ENCODE measurements around the gene RPTOR.

RPTOR gene

DNA sequence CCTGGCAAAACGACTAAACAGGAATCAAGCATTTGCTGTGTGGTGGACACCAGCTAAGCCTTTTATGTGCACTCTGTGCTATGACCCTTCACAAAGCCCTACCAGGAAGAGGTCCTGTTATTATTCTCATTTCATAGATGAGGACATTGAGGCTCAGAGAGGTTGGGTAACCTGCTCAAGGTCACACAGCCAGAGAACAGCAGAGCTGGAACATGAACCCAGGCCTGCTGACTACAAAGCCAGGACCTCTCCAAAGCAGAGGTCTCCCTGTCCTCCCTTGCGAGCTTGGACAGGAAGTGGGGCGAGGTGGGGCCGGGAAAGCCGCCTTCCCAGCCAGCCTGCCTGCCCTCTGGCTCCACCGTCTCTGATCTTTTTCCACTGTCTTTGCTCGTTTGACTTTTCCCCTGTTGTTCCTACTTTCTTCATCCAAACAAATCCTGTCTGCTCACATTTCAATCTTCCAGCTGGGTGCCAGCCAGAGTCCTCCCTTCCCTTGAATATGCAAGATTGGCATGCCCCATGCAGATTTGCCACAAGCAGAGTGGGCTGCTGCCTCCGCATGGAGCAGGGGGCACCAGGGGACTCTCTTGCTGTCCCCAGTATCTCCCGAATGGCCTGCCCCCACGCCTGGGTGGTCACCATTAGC, 23.7 kb upstream of the RPTOR start:
- H3K4me3 ChIP-seq (ENCODE audit: low read depth, low read length), result no peak overlapping the region
- TF ChIP-seq, protein P1, sequence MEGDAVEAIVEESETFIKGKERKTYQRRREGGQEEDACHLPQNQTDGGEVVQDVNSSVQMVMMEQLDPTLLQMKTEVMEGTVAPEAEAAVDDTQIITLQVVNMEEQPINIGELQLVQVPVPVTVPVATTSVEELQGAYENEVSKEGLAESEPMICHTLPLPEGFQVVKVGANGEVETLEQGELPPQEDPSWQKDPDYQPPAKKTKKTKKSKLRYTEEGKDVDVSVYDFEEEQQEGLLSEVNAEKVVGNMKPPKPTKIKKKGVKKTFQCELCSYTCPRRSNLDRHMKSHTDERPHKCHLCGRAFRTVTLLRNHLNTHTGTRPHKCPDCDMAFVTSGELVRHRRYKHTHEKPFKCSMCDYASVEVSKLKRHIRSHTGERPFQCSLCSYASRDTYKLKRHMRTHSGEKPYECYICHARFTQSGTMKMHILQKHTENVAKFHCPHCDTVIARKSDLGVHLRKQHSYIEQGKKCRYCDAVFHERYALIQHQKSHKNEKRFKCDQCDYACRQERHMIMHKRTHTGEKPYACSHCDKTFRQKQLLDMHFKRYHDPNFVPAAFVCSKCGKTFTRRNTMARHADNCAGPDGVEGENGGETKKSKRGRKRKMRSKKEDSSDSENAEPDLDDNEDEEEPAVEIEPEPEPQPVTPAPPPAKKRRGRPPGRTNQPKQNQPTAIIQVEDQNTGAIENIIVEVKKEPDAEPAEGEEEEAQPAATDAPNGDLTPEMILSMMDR (IDR thresholded peaks at IDR 0.05; ENCODE audit: control insufficient read depth, extremely low read depth, insufficient read depth), result no peak
- DNase-seq (ENCODE audit: low read depth), result no peak

DNA sequence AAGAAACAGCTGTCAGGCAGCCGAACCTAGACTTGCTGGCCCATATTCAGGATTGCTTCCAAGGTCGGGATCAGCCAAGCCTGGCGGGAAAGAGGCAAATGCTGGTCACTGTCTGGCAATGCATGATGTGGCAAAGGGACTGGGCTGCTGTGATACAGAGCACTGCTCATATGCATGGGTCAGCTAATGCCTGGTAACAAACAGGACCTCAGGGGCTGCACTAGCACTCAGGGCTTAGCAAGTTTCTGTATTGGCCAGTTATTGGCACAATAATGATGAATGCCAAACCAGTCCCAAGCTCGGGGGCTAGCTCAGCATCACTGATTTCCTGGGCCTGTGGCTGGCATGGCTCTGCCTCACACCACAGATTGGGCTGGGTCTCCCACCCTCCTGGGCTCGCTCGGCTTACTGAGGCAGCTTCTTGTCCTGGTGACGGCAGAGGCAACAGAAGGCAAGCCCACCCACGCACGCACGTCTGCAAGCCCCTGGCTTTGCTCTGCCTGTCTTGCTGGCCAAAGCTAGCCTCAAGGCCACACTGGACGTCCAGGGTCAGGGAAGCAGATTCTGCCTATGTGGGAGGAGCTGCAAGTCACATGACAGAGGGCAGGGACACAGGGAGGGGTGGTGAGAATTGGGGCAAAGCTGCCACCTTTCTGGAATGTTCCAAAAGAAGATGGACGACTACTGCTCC, 21.4 kb upstream of the RPTOR start:
- TF ChIP-seq, protein P1 (IDR thresholded peaks at IDR 0.05; ENCODE audit: control insufficient read depth, extremely low read depth, insufficient read depth), result no peak
- no peak for DNase-seq (ENCODE audit: low read depth)
- no peak overlapping the region for H3K4me3 ChIP-seq (ENCODE audit: low read depth, low read length)

DNA sequence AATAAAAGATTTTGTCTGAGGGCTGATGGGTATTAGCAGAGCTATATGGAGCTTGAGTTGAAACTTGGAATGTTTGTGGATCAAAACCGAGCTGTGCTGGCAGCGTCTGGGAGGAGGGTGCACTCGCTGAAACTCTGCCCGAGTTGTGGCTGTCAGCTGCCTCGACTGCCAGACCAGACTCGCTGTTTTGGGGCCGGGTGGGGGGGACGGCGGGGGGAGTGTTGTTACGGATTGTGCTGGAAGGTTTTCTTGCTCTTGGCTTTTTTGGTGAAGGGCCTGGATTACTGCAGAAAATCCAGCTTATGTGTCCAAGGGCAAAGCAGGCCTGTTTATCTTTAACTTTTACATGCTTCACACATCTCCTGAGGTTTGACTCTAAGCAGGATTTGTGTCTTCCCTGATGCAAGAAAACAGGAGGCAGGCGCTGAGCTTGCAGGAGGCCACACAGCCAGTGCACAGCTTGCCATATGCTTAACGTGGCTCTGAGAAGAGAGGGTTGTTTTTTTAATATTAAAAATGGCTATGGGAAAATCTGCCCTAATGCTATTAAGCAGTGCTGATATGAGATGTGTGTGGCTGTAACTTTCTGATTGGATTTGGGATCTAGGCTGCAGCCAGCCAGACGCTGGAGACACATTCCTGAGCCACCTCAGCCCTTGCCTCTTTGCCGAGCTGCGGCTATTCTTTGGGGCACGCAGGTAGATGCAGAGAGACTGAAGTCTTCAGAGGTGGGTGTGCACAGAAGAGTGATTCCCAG, 20.5 kb upstream of the RPTOR start:
- DNase-seq (ENCODE audit: low read depth), result no peak
- TF ChIP-seq, protein P1 (IDR thresholded peaks at IDR 0.05; ENCODE audit: control insufficient read depth, extremely low read depth, insufficient read depth), result no peak
- no peak overlapping the region for H3K4me3 ChIP-seq (ENCODE audit: low read depth, low read length)

DNA sequence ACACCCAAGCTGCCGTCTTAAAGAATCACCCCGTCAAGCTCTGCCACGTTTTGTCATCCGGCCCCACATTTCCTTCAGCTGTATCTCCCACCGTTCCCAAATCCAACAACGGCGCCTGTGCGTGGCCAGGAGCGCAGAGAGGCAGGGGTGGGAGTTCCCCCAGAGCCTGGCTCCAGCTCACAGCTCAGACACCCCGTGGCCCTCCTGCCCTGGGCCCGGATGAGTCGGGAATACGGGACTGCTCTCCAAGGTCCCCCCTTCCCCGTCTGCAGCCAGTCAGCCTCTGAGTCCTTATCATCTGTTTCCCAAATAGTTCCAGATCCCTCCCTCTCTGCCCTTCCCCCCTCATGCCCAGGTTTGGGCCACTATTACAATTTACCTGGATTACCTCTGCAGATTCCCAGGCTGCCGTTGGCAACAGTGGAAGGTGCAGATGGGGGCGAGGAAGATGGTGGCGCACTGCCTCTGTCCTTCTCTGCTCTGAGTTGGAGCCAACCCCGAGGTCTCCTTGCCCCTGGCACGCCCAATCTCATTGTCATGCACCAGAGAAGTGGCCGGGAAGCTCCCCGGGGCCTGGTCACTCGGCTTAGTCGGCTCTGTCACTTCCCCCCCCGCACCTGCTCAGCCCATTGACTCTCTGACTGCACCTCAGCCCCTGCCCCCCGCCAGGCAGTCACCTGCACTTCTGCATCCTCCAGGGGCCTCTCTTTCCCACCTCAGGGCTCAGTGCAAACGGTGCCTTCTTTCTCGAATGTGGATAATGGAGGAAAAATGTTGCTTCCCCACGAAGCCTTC, 18.3 kb upstream of the RPTOR start:
- no peak for DNase-seq (ENCODE audit: low read depth)
- TF ChIP-seq, protein P1 (IDR thresholded peaks at IDR 0.05; ENCODE audit: control insufficient read depth, extremely low read depth, insufficient read depth), result no peak
- no peak overlapping the region for H3K4me3 ChIP-seq (ENCODE audit: low read depth, low read length)

DNA sequence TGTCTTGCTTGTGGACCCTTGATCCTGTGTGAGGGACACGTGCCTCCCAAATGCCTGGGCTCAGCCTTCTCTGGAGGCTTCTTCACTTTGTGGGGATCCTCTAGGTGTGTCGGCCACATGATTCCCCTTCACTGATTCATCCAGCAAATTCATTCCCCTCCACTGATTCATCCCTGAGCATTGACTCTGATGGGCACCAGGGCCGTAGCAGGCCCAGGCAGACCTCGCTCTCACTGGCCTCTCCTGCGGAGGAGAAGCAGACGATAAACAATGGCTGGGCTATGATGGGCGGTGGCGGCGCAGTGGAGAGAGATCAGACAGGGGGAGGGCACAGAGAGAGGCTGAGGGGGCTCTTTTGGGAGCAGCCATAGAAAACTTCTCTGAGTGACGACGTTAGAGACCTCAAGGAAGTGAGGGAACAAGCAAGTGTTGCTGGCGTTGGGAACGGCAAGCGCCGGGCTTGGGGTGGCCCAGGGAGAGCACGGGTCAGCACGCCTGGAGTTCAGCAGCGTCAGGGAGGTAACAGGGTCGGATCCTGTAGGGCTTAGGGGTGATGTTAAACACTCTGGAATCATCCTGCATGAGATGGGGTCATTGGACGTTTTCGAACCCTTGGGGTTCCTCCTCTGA, 17.5 kb upstream of the RPTOR start:
- TF ChIP-seq, protein P1 (IDR thresholded peaks at IDR 0.05; ENCODE audit: control insufficient read depth, extremely low read depth, insufficient read depth), result no peak
- no peak overlapping the region for H3K4me3 ChIP-seq (ENCODE audit: low read depth, low read length)
- no peak for DNase-seq (ENCODE audit: low read depth)

DNA sequence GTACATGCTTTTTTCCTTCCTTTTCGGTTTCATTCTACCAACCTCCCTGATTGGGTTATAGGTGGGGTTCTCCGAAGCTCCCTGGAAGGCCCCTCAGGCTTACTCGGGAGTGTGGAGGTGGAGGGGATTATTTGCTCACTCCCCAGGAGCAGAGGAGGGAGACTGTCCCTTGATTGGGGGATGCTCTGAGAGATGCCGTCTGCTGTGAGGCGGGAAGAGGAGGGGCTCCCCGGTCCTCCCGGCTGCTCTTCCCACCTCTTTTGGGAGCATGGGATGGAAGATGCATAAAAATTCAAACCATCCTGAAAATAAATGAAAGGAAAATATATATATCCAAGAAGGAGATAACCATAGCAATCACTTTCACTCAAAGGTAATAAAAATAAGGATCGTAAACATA, 16.1 kb upstream of the RPTOR start:
- TF ChIP-seq, protein P1 (IDR thresholded peaks at IDR 0.05; ENCODE audit: control insufficient read depth, extremely low read depth, insufficient read depth), result no peak
- no peak for DNase-seq (ENCODE audit: low read depth)
- no peak overlapping the region for H3K4me3 ChIP-seq (ENCODE audit: low read depth, low read length)

Data from LNCaP clone FGC (cell line).